Hematopoietic multipotent progenitor cell treated with erythropoietin and hydrocortisone succinate and interleukin-3 and kit ligand, for 6 days (in vitro differentiated cells): ENCODE results near the gene AMZ1.
"Not testable (repeated sequence)": the region's sequence is repeated elsewhere in the genome, so short reads cannot be mapped to it uniquely, and the experiment has no call there.

Source experiments
- DNase-seq: peaks from one replicate; pipeline ENCODE4 v3.0.0-alpha.2; 2015

The AMZ1 gene

GRCh38 chr7:2692543-2692942 is 4.5 kb downstream of the AMZ1 start:
- DNase-seq: no peak

- not testable (repeated sequence) for DNase-seq
These were observed 5.6 kb downstream of the AMZ1 start for GRCh38 chr7:2693420-2694121.

- not testable (repeated sequence) for DNase-seq
These were observed 6.1 kb downstream of the AMZ1 start for GRCh38 chr7:2694122-2694436.

- DNase-seq: peak; percentile 84
These were observed 10.7 kb downstream of the AMZ1 start for GRCh38 chr7:2698581-2699288.

GRCh38 chr7:2699289-2699620 is 11.3 kb downstream of the AMZ1 start:
- DNase-seq: no peak

- DNase-seq: no peak
These were observed 12.3 kb downstream of the AMZ1 start for GRCh38 chr7:2700141-2700850.

GRCh38 chr7:2701424-2701823 is 13.4 kb downstream of the AMZ1 start:
- no peak for DNase-seq

- DNase-seq: no peak
These were observed 14.0 kb downstream of the AMZ1 start for GRCh38 chr7:2701832-2702593.

GRCh38 chr7:2702594-2702957 is 14.6 kb downstream of the AMZ1 start:
- DNase-seq: no peak

- DNase-seq: no peak
These were observed 17.5 kb downstream of the AMZ1 start for GRCh38 chr7:2705371-2706096.

- DNase-seq: no peak
These were observed 18.7 kb downstream of the AMZ1 start for GRCh38 chr7:2706685-2707126.

- no peak for DNase-seq
These were observed 19.5 kb downstream of the AMZ1 start for GRCh38 chr7:2707481-2707880.

GRCh38 chr7:2708041-2708440 is 20.0 kb downstream of the AMZ1 start:
- DNase-seq: no peak

GRCh38 chr7:2708547-2709310 is 20.7 kb downstream of the AMZ1 start:
- DNase-seq: no peak

- DNase-seq: peak; percentile 85
These were observed 21.7 kb downstream of the AMZ1 start for GRCh38 chr7:2709553-2710285.

- no peak for DNase-seq
These were observed 22.3 kb downstream of the AMZ1 start for GRCh38 chr7:2710286-2710655.

- peak; percentile 63 for DNase-seq
These were observed 23.0 kb downstream of the AMZ1 start for GRCh38 chr7:2710901-2711551.

GRCh38 chr7:2711895-2712675 is 24.1 kb downstream of the AMZ1 start:
- no peak for DNase-seq

GRCh38 chr7:2713370-2713769 is 25.4 kb downstream of the AMZ1 start:
- DNase-seq: peak; percentile 49

GRCh38 chr7:2713978-2714377 is 26.0 kb downstream of the AMZ1 start:
- DNase-seq: no peak
